Stimulated activated CD8-positive, alpha-beta memory T cell treated with anti-CD3 and anti-CD28 coated beads, Interleukin-2, amount 100 ng/mL, for 48 hours (primary cell): Measurements from ENCODE around the gene CAMTA1.

ENCODE experiments used
- DNase-seq, 2 donors: peaks; one replicate each; pipeline ENCODE4 v3.0.0-alpha.2; 2020; ENCODE audit warnings: low read depth in 2 of 2

CAMTA1 gene

DNA sequence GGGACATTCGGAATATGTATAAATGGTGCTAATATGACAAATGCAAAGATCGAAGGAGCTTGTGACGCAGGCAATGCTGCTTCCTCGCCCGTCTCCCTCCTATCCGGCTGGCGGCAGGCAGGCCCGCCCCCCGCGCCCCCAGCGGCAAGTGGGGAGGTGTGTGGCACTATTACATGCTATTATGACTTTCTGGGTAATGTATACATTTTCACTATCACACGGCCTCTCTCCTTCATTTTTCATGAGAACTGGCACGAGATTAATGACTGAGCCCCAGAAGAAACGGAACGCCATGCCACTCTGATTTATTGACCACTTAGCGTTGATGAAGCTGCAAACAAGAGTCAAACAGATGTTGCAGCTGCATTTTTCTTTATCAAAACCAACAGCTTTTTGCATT is 846.9 kb downstream of the CAMTA1 start:
- no peak for DNase-seq

- no peak for DNase-seq
Observed at GRCh38 chr1:7632681-7633080, 847.4 kb downstream of the CAMTA1 start.

DNA sequence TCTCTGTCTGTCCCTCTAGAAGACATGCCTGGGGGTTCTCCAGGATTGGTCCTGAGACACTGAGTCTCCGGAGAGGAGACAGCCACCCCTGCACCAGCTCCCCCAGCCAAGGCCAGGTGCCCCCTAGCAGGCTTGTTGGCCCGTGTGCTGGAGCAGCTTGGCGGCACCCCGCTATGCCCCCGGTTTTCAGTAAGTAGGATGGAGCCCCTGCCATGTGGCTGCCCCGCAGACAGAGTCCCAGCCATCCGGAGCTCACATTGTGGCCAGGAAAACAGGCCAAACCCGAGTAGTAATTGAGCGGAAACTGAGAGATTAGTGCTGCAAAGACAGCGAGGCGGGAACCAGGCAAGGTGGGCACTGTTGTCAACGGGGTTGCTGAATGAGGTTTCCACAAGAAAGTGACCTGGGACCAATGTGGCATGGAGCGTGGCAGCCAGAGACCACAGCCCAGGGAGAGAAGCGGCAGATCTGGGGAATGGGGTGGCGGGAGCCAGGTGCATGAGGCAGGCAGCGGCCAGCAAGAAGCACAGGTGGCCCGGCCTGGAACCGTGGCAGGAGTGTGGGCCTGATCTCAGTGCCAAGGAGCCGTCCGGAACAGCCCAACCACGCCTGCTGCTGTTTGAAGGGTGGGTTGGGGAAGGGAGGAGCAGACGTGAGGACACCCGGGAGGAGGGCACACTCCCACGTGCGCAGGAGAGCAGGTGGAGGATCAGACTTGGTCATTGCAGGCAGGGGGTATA is 848.4 kb downstream of the CAMTA1 start:
- no peak for DNase-seq

- no peak for DNase-seq
Observed at GRCh38 chr1:7634546-7635240, 849.4 kb downstream of the CAMTA1 start.

- no peak for DNase-seq
Observed at GRCh38 chr1:7636795-7637526, 851.7 kb downstream of the CAMTA1 start.

DNA sequence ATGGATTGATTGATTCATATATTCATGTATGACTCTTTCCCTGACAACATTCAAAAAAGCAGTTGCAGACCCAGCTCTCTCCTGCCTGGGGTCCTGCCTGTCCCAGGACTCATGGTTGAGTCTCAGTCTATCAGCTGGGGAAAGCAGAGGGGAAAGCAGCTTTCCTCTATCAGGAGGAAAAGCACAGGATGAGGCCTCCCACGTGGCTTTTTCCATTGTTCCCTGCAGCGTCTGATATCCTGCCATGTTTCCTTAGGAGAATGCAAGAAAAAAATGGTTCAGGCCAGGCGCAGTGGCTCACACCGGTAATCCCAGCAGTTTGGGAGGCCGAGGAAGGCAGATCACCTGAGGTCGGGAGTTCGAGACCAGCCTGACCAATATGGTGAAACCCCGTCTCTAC is 852.8 kb downstream of the CAMTA1 start:
- DNase-seq: no peak

- no peak for DNase-seq
Observed at GRCh38 chr1:7639435-7640131, 854.3 kb downstream of the CAMTA1 start.

DNA sequence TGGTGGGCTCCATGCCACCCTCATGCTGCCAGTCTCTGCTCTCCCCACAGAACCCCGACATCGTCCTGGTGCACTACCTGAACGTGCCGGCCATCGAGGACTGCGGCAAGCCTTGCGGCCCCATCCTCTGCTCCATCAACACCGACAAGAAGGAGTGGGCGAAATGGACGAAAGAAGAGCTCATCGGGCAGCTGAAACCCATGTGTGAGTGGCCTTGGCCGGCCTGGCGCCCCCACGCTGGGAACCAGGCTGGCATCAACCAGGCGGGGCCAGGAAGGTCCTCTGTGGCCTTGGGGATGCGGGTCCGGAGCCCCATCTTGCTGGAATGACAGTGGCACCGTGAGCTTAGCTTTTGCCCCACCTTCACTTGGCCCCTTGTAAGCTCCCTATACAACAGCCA is 855.1 kb downstream of the CAMTA1 start:
- no peak for DNase-seq

DNA sequence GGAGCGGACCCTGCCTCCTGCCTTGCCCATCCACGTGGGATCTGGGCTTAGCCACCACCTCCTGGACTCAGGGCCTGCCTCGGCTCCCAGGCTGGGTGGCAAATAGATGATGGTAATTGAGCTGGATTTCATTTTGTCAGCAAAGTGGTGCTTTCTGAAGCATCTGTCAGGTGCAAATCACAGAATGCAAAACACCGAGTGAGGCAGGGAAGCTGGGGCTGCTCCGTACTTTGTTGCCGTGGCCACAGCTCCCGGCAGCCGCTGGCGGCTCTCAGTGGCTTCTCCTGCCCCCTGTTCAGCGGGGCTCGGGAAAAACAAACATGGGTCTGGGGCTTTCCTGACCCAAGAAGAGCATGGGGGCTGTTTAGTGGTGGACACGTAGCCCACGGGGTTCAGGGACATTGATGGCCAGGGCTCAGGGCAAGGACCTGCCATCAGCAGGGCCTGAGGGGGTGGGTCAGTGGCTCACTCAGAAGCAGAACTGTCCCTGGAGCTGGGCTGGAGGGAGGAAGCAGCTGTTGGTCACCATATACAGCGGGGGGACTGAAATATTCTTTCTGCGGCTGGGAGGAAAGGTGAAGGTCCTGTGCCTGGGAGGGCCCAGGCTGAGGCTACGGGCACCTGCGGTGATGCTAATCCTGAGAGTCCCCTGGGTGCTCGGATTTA is 855.8 kb downstream of the CAMTA1 start:
- DNase-seq: no peak

GRCh38 chr1:7641587-7642417 is 856.5 kb downstream of the CAMTA1 start:
- DNase-seq: no peak

- no peak for DNase-seq
Observed at GRCh38 chr1:7642418-7642704, 857.1 kb downstream of the CAMTA1 start.

GRCh38 chr1:7642781-7643529 is 857.7 kb downstream of the CAMTA1 start:
- no peak for DNase-seq

DNA sequence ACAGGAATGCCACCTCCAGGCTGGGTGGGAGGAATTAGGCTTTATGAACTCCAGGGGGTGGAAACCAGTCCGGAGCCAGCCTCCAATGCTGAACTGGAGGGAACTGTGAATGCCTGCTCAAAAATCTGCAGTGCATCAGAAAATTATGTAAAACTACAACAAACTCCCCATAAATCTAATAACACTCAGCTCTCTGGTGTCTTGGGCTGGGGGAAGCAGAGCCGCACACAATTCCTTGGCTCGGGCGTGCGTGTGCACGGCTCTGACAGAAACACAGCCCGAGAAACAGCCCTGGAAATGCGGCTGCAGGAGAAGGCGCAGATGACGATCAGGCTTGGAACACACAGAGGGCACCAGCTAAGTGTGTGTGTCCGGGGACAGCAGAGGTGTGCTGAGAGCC is 858.3 kb downstream of the CAMTA1 start:
- no peak for DNase-seq

DNA sequence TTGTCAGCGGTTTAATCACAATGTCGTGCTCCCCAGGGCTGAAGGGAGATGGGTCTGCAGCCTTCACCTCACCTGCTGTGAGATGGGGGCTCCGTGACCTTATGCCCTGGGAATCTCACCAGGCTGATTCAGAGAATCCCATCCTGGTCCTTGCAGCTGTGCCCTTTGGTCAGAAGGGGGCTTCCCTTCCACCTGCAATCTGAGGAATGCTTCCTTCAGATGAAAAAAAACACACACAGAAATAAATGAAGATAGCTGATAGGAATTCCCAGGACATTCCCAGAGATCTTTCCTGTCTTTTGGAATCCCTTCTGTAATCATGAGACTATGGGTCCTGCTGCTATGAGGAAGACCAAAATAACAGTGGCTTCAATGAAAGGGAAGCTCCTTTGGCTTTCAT is 858.8 kb downstream of the CAMTA1 start:
- no peak for DNase-seq

- no peak for DNase-seq
Observed at GRCh38 chr1:7644961-7645750, 859.9 kb downstream of the CAMTA1 start.

- no peak for DNase-seq
Observed at GRCh38 chr1:7645751-7646048, 860.4 kb downstream of the CAMTA1 start.

DNA sequence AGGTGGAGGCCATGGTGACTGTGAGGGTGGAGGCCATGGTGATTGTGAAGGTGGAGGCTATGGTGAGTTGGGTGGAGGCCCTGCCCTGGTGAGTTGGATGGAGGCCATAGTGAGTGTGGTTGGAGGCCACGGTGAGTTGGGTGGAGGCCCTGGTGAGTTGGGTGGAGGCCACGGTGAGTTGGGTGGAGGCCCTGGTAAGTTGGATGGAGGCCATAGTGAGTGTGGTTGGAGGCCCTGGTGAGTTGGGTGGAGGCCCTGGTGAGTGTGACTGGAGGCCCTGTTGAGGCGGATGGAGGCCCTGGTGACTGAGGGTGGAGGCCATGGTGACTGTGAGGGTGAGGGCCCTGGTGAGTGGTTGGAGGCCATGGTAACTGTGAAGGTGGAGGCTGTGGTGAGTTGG is 860.9 kb downstream of the CAMTA1 start:
- DNase-seq: no peak

DNA sequence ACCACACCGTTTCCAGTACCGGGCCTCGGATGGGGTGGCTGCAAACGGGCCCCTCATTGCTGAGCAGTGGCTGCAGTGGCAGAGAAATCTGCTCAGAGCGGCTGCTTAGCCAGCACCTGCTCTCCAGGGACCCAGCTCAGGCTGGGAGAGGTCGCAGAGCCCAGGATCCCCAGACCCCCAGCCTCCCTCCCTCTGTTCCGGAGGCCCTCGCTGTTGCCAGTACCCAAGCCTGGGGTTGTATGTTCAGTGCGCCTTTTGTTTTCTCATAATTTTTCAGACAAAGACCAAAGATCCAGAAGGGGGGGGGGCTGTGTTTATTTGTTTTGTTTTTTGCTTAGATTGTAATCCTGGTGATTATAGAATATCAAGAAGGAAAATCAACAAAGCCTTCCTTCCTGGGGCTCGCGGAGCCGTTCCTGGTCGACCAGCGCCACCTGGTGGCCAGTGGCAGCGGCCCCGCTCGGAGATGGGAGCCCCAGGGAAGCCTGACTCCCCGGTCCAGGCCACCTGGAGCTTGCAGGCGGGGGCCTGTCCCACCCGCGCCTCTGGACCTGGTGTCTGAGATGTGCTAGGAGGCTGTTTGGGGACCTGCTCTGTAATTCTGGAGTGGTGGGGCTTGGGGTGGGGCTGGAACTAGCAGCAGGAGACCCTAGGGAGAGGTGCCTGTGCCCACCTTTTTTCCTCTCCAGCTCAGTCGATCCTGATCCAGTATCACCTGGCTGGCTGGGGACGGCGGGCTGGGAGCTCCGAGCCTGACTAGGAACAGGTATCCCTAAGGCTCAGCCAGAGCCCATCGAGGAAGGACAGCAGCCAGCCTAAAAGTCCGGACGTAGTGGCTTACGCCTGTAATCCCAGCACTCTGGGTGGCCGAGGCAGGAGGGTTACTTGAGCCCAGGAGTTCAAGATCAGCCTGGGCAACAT is 862.0 kb downstream of the CAMTA1 start:
- DNase-seq: peak; percentile 65
